ENCODE data around the gene ARMC9.

The ARMC9 gene

GRCh38 chr2:231318436-231318835, 120.0 kb downstream of the ARMC9 start:
- TF ChIP-seq CTCF (IDR thresholded peaks at IDR 0.05; ENCODE audit: insufficient read depth, low read length, poor library complexity, severe bottlenecking): no peak
- no peak for DNase-seq (ENCODE audit: extremely low read depth, insufficient read length)
- Histone ChIP-seq H3K4me3 (replicated peaks; ENCODE audit: low read depth, low read length) (no peak overlapping the region), H3K36me3 (ENCODE audit: control insufficient read depth, insufficient read depth, low read length) (no peaks in the 10 kb centered on the region), H3K27me3 (replicated peaks; ENCODE audit: control insufficient read depth, insufficient read depth, low read length) (no peaks in the 10 kb centered on the region)

GRCh38 chr2:231318954-231319353, 120.5 kb downstream of the ARMC9 start:
- Histone ChIP-seq H3K27me3 (replicated peaks; ENCODE audit: control insufficient read depth, insufficient read depth, low read length) (no peaks in the 10 kb centered on the region), H3K4me3 (replicated peaks; ENCODE audit: low read depth, low read length) (no peak overlapping the region), H3K36me3 (ENCODE audit: control insufficient read depth, insufficient read depth, low read length) (no peaks in the 10 kb centered on the region)
- DNase-seq (ENCODE audit: extremely low read depth, insufficient read length): no peak
- TF ChIP-seq CTCF (IDR thresholded peaks at IDR 0.05; ENCODE audit: insufficient read depth, low read length, poor library complexity, severe bottlenecking): no peak

GRCh38 chr2:231319867-231320266, 121.4 kb downstream of the ARMC9 start:
- no peak for TF ChIP-seq CTCF (IDR thresholded peaks at IDR 0.05; ENCODE audit: insufficient read depth, low read length, poor library complexity, severe bottlenecking)
- H3K4me3 ChIP-seq (replicated peaks; ENCODE audit: low read depth, low read length): no peak overlapping the region
- DNase-seq (ENCODE audit: extremely low read depth, insufficient read length): no peak
- H3K36me3 ChIP-seq (ENCODE audit: control insufficient read depth, insufficient read depth, low read length): no peaks in the 10 kb centered on the region
- no peaks in the 10 kb centered on the region for H3K27me3 ChIP-seq (replicated peaks; ENCODE audit: control insufficient read depth, insufficient read depth, low read length)

GRCh38 chr2:231321021-231321420, 122.6 kb downstream of the ARMC9 start:
- no peak for DNase-seq (ENCODE audit: extremely low read depth, insufficient read length)
- no peak for TF ChIP-seq CTCF (IDR thresholded peaks at IDR 0.05; ENCODE audit: insufficient read depth, low read length, poor library complexity, severe bottlenecking)
- Histone ChIP-seq H3K27me3 (replicated peaks; ENCODE audit: control insufficient read depth, insufficient read depth, low read length) (no peaks in the 10 kb centered on the region), H3K4me3 (replicated peaks; ENCODE audit: low read depth, low read length) (no peak overlapping the region), H3K36me3 (ENCODE audit: control insufficient read depth, insufficient read depth, low read length) (no peaks in the 10 kb centered on the region)

GRCh38 chr2:231321556-231322334, 123.3 kb downstream of the ARMC9 start:
- H3K27me3 ChIP-seq (replicated peaks; ENCODE audit: control insufficient read depth, insufficient read depth, low read length): no peaks in the 10 kb centered on the region
- H3K36me3 ChIP-seq (ENCODE audit: control insufficient read depth, insufficient read depth, low read length): no peaks in the 10 kb centered on the region
- TF ChIP-seq CTCF (IDR thresholded peaks at IDR 0.05; ENCODE audit: insufficient read depth, low read length, poor library complexity, severe bottlenecking): no peak
- no peak for DNase-seq (ENCODE audit: extremely low read depth, insufficient read length)
- H3K4me3 ChIP-seq (replicated peaks; ENCODE audit: low read depth, low read length): no peak overlapping the region

Measured in GM06990 (cell line).